GM12878 (cell line): ENCODE results near the gene P2RX6. TPM values are rescaled to one million over a fixed set of nuclear protein-coding genes. Genes with fewer than 3 reads are reported as not detected.
"Not testable (repeated sequence)": the region's sequence is repeated elsewhere in the genome, so short reads cannot be mapped to it uniquely, and the experiment has no call there.

Experiments
- ATAC-seq: fragments of 200-7000 bp; cut with Tn5 transposase; 3 replicates; pipeline ENCODE4 v1.9.1; 2020; ENCODE audit warnings: mild to moderate bottlenecking, moderate library complexity
- BruUV-seq: library from RNA; stranded (reverse); fragments of 400-500 nt; replicated peaks from 2 replicates; lab custom pipeline; 2021; lab: Mats Ljungman, UMichigan
- CTCF ChIA-PET: fragments of 300-600 bp; sonication (Branson Sonifier 250); formaldehyde crosslinking; extraction: SDS; loops from one replicate; lab custom pipeline; 2021; ENCODE audit warnings: inconsistent platforms; lab: Yijun Ruan, JAX
- POLR2A ChIA-PET: fragments of 350-600 bp; formaldehyde crosslinking; extraction: SDS; loops from one replicate; lab custom pipeline; 2021; ENCODE audit warnings: inconsistent platforms; lab: Charles Lee
- RAD21 ChIA-PET: fragments of 300-600 bp; sonication (Branson Sonifier 250); formaldehyde crosslinking; loops from one replicate; lab custom pipeline; 2023; ENCODE audit warnings: antibody characterized with exemption; ENCODE audit not compliant: unreplicated experiment; lab: Charles Lee
- SMC1A ChIA-PET: fragments of 300-600 bp; sonication (Branson Sonifier 250); formaldehyde crosslinking; loops from one replicate; lab custom pipeline; 2023; ENCODE audit not compliant: unreplicated experiment, uncharacterized antibody; lab: Charles Lee
- DNase-seq: peaks from one replicate; pipeline ENCODE4 v3.0.0-alpha.2; 2011; ENCODE audit warnings: low read depth, low spot score
- FAIRE-seq: peaks from 3 replicates; lab custom pipeline; 2011; peaks lifted over from hg19 to GRCh38; lab: Jason Lieb, UNC
- H2AFZ ChIP-seq: 2 replicates; pipeline ENCODE4 v1.6.0; 2011; ENCODE audit warnings: low read depth, low read length, control low read depth; ENCODE audit not compliant: control insufficient read depth
- H3K27ac ChIP-seq: 2 replicates; pipeline ENCODE4 v1.5.1; 2011; ENCODE audit warnings: control low read depth; ENCODE audit not compliant: control insufficient read depth, insufficient read depth
- H3K27me3 ChIP-seq, 2 experiments: replicated peaks in 1 of 2; 2 replicates each; pipeline versions ENCODE4 v1.6.0 to v1.6.1; 2011; ENCODE audit warnings: low read length in 1 of 2; ENCODE audit not compliant: control insufficient read depth in 2 of 2, insufficient read depth in 2 of 2
- H3K36me3 ChIP-seq, 2 experiments: 2 replicates each; pipeline ENCODE4 v1.5.1; 2011; ENCODE audit warnings: low read length in 1 of 2; ENCODE audit not compliant: control insufficient read depth in 2 of 2, insufficient read depth in 2 of 2
- H3K4me1 ChIP-seq: 2 replicates; pipeline ENCODE4 v1.6.1; 2011; ENCODE audit warnings: mild to moderate bottlenecking, low read length, moderate library complexity, mixed read lengths; ENCODE audit not compliant: control insufficient read depth, insufficient read depth
- H3K4me2 ChIP-seq: 2 replicates; pipeline ENCODE4 v1.6.0; 2011; ENCODE audit warnings: control low read depth; ENCODE audit not compliant: control insufficient read depth, insufficient read depth
- H3K4me3 ChIP-seq: fragments of 200-600 bp; sonication (generic); 2 replicates; pipeline ENCODE4 v1.5.1; 2016
- H3K79me2 ChIP-seq: 2 replicates; pipeline ENCODE4 v1.6.0; 2011; ENCODE audit warnings: low read length; ENCODE audit not compliant: control insufficient read depth, insufficient read depth
- H3K9ac ChIP-seq: 2 replicates; pipeline ENCODE4 v1.8.0; 2011; ENCODE audit warnings: low read length, control low read depth, mixed read lengths; ENCODE audit not compliant: control insufficient read depth, insufficient read depth
- H3K9me3 ChIP-seq: replicated peaks from 3 replicates; pipeline ENCODE4 v1.5.1; 2011; ENCODE audit warnings: mild to moderate bottlenecking, low read length; ENCODE audit not compliant: control insufficient read depth, insufficient read depth
- H4K20me1 ChIP-seq: 2 replicates; pipeline ENCODE4 v1.6.0; 2011; ENCODE audit not compliant: control insufficient read depth, insufficient read depth
- CUX1 ChIP-seq: IDR thresholded peaks from 2 replicates; pipeline ENCODE4 v1.6.1; 2012; ENCODE audit warnings: improper control_type of control experiment, low read depth, low read length; ENCODE audit not compliant: insufficient replicate concordance
- POLR2A ChIP-seq: IDR thresholded peaks from 2 replicates; pipeline ENCODE4 v1.6.1; 2011; ENCODE audit warnings: low read depth, mild to moderate bottlenecking, low read length
- WGBS: methylation state at CpG from one replicate; pipeline ENCODE4 v1.1.6; 2016; ENCODE audit warnings: low lambda C conversion rate; ENCODE audit not compliant: insufficient replicate concordance, insufficient coverage; ENCODE audit errors: missing lambda C conversion rate; 5-methylcytosine and 5-hydroxymethylcytosine counted together
- in situ Hi-C: fragments of 300-500 bp; cut with MboI; formaldehyde crosslinking; loops from 9 replicates; pipeline ENCODE4 v1.14.3; 2018; ENCODE audit warnings: mixed read lengths
- intact Hi-C: fragments of 100-400 bp; cut with micrococcal nuclease; formaldehyde crosslinking; loops from one replicate; pipeline ENCODE4 v1.14.2; 2022; ENCODE audit not compliant: unreplicated experiment
- polyA plus RNA-seq, 11 experiments: library from polyadenylated mRNA; depleted of rRNA in 4 of 11; unstranded in 6 of 11; stranded (reverse) in 5 of 11; fragments of >200 nt; fragmentation: Nextera tagmentation in 4 of 11; fragmentation: Illumina TruSeq in 1 of 11; extraction: Ambion mirVana in 4 of 11; extraction: Trizol in 1 of 11; gene quantifications; 1 replicate in 1 of 11; 2 replicates in 10 of 11; pipeline versions ENCODE4 v1.2.1 to v1.2.3, GENCODE V29; 2011 to 2016; ENCODE audit warnings: inconsistent platforms in 2 of 11, missing spikeins in 2 of 11, low read depth in 1 of 11
- total RNA-seq, 4 experiments: library from RNA; depleted of rRNA in 3 of 4; stranded (reverse); fragments of >200 nt in 3 of 4; fragmentation: Illumina TruSeq in 1 of 4; extraction: Trizol in 1 of 4; gene quantifications; 2 replicates each; pipeline versions ENCODE4 v1.2.1 to v1.2.3, GENCODE V29; 2013 to 2021
- TF ChIP-seq, protein P1 (sequence below): fragments of 450-650 bp; IDR thresholded peaks from 2 replicates; pipeline ENCODE4 v1.6.1; 2017; ENCODE audit warnings: mild to moderate bottlenecking, moderate library complexity

The P2RX6 gene
- total and polyA plus RNA-seq, 10 of the 15 experiments (the other 5 are each of a cell fraction or from before 2014, with no cell fraction given), result 0.03 to 0.21 (median 0.07) TPM; not detected in 5

DNA sequence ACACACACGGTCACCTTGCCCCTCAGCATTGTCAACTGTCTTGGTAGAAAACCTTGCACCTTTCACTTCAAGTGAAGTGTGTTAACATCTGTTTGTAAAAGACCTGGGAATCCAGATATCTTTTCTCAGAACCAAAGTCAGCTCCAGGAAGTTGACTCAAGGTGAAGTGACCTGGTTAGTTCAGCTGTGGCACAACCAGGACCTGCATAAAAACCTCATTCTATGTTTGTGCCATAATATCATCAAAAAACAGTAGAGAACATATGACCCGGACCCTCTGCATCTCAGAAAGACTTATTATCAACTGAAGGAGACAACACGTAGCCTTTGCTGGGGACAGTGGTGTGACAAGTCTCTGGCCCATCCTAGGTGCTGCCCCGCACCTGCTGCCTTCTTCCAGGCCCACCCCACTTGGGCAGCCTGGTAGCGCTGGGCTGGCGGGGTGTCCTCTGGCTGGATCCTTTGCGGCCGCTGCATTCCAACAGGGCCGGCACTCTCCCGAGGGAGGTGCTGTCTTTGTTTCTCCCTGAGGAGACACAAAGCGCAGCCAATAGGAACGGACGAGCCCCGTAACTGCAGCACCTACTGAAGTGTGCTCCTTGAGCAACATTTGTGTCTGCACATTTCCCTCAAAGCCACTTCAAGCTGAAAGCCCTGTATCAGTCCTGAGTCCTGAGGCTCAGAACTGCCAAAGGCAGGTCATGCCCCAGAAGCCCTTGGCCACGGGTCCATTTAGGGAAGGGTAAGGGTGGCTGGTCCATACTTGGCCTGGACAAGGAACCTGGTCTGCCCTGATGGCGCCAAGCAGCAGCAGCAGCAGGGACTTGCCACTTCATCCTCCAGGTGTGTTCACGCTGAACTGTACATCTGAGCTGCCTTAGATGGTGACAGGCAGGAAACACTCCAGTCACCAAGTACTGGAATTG is 56.0 kb downstream of the P2RX6 start (continued):
- TF ChIP-seq CUX1 (no peak), POLR2A (no peak)
- TF ChIP-seq, protein P1, sequence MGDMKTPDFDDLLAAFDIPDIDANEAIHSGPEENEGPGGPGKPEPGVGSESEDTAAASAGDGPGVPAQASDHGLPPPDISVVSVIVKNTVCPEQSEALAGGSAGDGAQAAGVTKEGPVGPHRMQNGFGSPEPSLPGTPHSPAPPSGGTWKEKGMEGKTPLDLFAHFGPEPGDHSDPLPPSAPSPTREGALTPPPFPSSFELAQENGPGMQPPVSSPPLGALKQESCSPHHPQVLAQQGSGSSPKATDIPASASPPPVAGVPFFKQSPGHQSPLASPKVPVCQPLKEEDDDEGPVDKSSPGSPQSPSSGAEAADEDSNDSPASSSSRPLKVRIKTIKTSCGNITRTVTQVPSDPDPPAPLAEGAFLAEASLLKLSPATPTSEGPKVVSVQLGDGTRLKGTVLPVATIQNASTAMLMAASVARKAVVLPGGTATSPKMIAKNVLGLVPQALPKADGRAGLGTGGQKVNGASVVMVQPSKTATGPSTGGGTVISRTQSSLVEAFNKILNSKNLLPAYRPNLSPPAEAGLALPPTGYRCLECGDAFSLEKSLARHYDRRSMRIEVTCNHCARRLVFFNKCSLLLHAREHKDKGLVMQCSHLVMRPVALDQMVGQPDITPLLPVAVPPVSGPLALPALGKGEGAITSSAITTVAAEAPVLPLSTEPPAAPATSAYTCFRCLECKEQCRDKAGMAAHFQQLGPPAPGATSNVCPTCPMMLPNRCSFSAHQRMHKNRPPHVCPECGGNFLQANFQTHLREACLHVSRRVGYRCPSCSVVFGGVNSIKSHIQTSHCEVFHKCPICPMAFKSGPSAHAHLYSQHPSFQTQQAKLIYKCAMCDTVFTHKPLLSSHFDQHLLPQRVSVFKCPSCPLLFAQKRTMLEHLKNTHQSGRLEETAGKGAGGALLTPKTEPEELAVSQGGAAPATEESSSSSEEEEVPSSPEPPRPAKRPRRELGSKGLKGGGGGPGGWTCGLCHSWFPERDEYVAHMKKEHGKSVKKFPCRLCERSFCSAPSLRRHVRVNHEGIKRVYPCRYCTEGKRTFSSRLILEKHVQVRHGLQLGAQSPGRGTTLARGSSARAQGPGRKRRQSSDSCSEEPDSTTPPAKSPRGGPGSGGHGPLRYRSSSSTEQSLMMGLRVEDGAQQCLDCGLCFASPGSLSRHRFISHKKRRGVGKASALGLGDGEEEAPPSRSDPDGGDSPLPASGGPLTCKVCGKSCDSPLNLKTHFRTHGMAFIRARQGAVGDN, result no peak

DNA sequence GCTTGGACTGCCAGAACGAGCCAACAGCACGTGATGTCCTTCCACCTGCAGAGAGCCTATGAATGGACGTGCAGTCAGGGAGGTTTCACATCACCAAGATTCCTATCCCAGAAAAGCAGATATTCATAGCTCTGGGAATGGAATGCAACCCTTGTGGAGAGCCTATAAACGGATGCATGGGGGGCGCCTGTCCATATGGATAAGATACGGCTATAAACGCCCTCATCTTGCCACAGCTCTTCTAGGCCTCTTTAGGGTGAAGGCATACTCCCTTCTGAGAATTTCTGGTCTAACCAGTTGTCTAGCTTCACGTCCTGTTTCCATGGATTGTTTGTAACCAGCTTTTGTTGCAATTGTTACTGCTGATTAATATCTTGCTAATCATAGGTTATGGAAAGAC is 56.8 kb downstream of the P2RX6 start:
- H3K4me2 ChIP-seq, H4K20me1 ChIP-seq, in situ Hi-C loops, FAIRE-seq, H3K27ac ChIP-seq, H3K4me1 ChIP-seq, DNase-seq, POLR2A ChIA-PET, H3K9ac ChIP-seq, intact Hi-C loops, SMC1A ChIA-PET, H3K9me3 ChIP-seq, H3K4me3 ChIP-seq, CTCF ChIA-PET, H3K79me2 ChIP-seq, H3K27me3 ChIP-seq, H3K36me3 ChIP-seq, RAD21 ChIA-PET, BruUV-seq, ATAC-seq, H2AFZ ChIP-seq: not testable (repeated sequence)
- 54% methylated on average over 8 of the region's 8 CpGs for WGBS
